Measurements from ENCODE around the gene KLHDC8A. TPM values are rescaled to one million over a fixed set of nuclear protein-coding genes. Genes with fewer than 3 reads are reported as not detected.

KLHDC8A gene
- total RNA-seq, 2 donors from 2014 or later, result 0.24 TPM; not detected in 1

GRCh38 chr1:205374210-205375078 lies 17.7 kb upstream of the KLHDC8A start:
- H3K27me3 ChIP-seq, result no peaks in the 10 kb centered on the region
- DNase-seq (ENCODE audit: low spot score), result no peak

GRCh38 chr1:205373798-205374175 lies 17.1 kb upstream of the KLHDC8A start:
- no peaks in the 10 kb centered on the region for H3K4me1 ChIP-seq
- no peak for DNase-seq (ENCODE audit: low spot score)
- H3K9me3 ChIP-seq, result no peaks in the 10 kb centered on the region
- H3K36me3 ChIP-seq, result no peaks in the 10 kb centered on the region
- H3K27me3 ChIP-seq, result no peaks in the 10 kb centered on the region
- TF ChIP-seq CTCF (IDR thresholded peaks at IDR 0.05), result no peak
- H3K27ac ChIP-seq, result no peak overlapping the region
- no peak overlapping the region for H3K4me3 ChIP-seq

More at GRCh38 chr1:205374210-205375078, 17.7 kb upstream of the KLHDC8A start:
- no peak for TF ChIP-seq CTCF (IDR thresholded peaks at IDR 0.05)
- Histone ChIP-seq H3K36me3 (no peaks in the 10 kb centered on the region), H3K4me3 (no peak overlapping the region), H3K27ac (no peak overlapping the region), H3K4me1 (no peaks in the 10 kb centered on the region), H3K9me3 (no peaks in the 10 kb centered on the region)

- Histone ChIP-seq H3K27ac (no peak overlapping the region), H3K27me3 (no peaks in the 10 kb centered on the region), H3K4me3 (no peak overlapping the region), H3K9me3 (no peaks in the 10 kb centered on the region), H3K36me3 (no peaks in the 10 kb centered on the region), H3K4me1 (no peaks in the 10 kb centered on the region)
- TF ChIP-seq CTCF (IDR thresholded peaks at IDR 0.05), result no peak
- no peak for DNase-seq (ENCODE audit: low spot score)
Measured at GRCh38 chr1:205373022-205373797, 16.5 kb upstream of the KLHDC8A start.

- no peaks in the 10 kb centered on the region for H3K27me3 ChIP-seq
- H3K4me3 ChIP-seq, result no peak overlapping the region
- H3K4me1 ChIP-seq, result no peaks in the 10 kb centered on the region
- H3K36me3 ChIP-seq, result no peaks in the 10 kb centered on the region
- no peak for TF ChIP-seq CTCF (IDR thresholded peaks at IDR 0.05)
- no peak overlapping the region for H3K27ac ChIP-seq
- no peaks in the 10 kb centered on the region for H3K9me3 ChIP-seq
- no peak for DNase-seq (ENCODE audit: low spot score)
Measured at GRCh38 chr1:205371871-205372660, 15.3 kb upstream of the KLHDC8A start.

GRCh38 chr1:205370780-205371179 lies 14.1 kb upstream of the KLHDC8A start:
- no peak for DNase-seq (ENCODE audit: low spot score)
- no peaks in the 10 kb centered on the region for H3K27me3 ChIP-seq
- H3K9me3 ChIP-seq, result no peaks in the 10 kb centered on the region
- no peak overlapping the region for H3K4me3 ChIP-seq
- H3K4me1 ChIP-seq, result no peaks in the 10 kb centered on the region
- no peaks in the 10 kb centered on the region for H3K36me3 ChIP-seq
- H3K27ac ChIP-seq, result no peak overlapping the region
- no peak for TF ChIP-seq CTCF (IDR thresholded peaks at IDR 0.05)

All from right atrium auricular region (tissue), 2 donors.